A549 (cell line): Measurements from ENCODE around the gene XRRA1. TPM values are rescaled to one million over a fixed set of nuclear protein-coding genes. Genes with fewer than 3 reads are reported as not detected.

ENCODE experiments used
- ATAC-seq, 2 experiments: fragments of 200-7000 bp in 1 of 2; fragments of >200 bp in 1 of 2; cut with Nextera tagmentation in 1 of 2; cut with Tn5 transposase in 1 of 2; 3 replicates each; pipeline versions ENCODE4 v1.8.0 to v1.9.1; 2018 to 2020; ENCODE audit warnings: mild to moderate bottlenecking in 1 of 2, moderate library complexity in 1 of 2
- CTCF ChIA-PET: fragments of 300-600 bp; sonication (Branson Sonifier 250); formaldehyde crosslinking; extraction: SDS; loops from one replicate; lab custom pipeline; 2021; ENCODE audit warnings: antibody characterized with exemption, inconsistent platforms; lab: Yijun Ruan, JAX
- POLR2A ChIA-PET: fragments of 350-600 bp; formaldehyde crosslinking; extraction: SDS; loops from one replicate; lab custom pipeline; 2021; ENCODE audit warnings: antibody characterized with exemption, inconsistent platforms; lab: Yijun Ruan, JAX
- DNase-seq, 2 experiments: peaks; one replicate each; pipeline versions ENCODE4 v3.0.0 to v3.0.0-alpha.2; 2011 to 2016; ENCODE audit warnings: low read depth in 1 of 2, low spot score in 1 of 2
- FAIRE-seq: peaks from 2 replicates; lab custom pipeline; 2011; peaks lifted over from hg19 to GRCh38; lab: Jason Lieb, UNC
- H3K27ac ChIP-seq, 2 experiments: fragments of >200 bp; sonication (Bioruptor Twin); formaldehyde crosslinking; 3 replicates each; pipeline ENCODE4 v1.5.1; 2016 to 2017
- H3K4me1 ChIP-seq: fragments of >200 bp; sonication (Bioruptor Twin); formaldehyde crosslinking; 3 replicates; pipeline ENCODE4 v1.6.1; 2016
- H3K4me2 ChIP-seq: fragments of >200 bp; sonication (Bioruptor Twin); formaldehyde crosslinking; 3 replicates; pipeline ENCODE4 v1.6.1; 2016
- H3K4me3 ChIP-seq: fragments of >200 bp; sonication (Bioruptor Twin); formaldehyde crosslinking; 3 replicates; pipeline ENCODE4 v1.5.1; 2016
- H3K9me3 ChIP-seq: fragments of >200 bp; sonication (Bioruptor Twin); formaldehyde crosslinking; 3 replicates; pipeline ENCODE4 v1.6.1; 2016
- ATOH8 ChIP-seq: fragments of 250-450 bp; sonication (Bioruptor Pico); IDR thresholded peaks from 2 replicates; pipeline ENCODE4 v1.5.0; 2020; ENCODE audit warnings: low read depth, mild to moderate bottlenecking, moderate library complexity
- BCL3 ChIP-seq: fragments of >200 bp; sonication (Bioruptor Twin); formaldehyde crosslinking; IDR thresholded peaks from 3 replicates; pipeline ENCODE4 v1.6.1; 2016
- BHLHE40 ChIP-seq: IDR thresholded peaks from 2 replicates; pipeline ENCODE4 v1.6.1; 2012; ENCODE audit warnings: low read depth, low read length, inconsistent platforms
- CBX2 ChIP-seq: fragments of 200-600 bp; sonication (generic); IDR thresholded peaks from 2 replicates; pipeline ENCODE4 v1.6.1; 2016; ENCODE audit warnings: low read depth, mild to moderate bottlenecking, borderline replicate concordance
- CBX8 ChIP-seq: fragments of 200-600 bp; sonication (generic); IDR thresholded peaks from 2 replicates; pipeline ENCODE4 v1.6.1; 2016
- CHD4 ChIP-seq: fragments of 200-600 bp; sonication (generic); IDR thresholded peaks from 2 replicates; pipeline ENCODE4 v1.6.1; 2016; ENCODE audit warnings: antibody characterized with exemption, mild to moderate bottlenecking, borderline replicate concordance
- E2F6 ChIP-seq: IDR thresholded peaks from 2 replicates; pipeline ENCODE4 v1.6.1; 2012; ENCODE audit warnings: low read depth, borderline replicate concordance
- EP300 ChIP-seq, 2 experiments: fragments of >200 bp; sonication (Bioruptor Twin); formaldehyde crosslinking; IDR thresholded peaks; 2 replicates in 1 of 2; 3 replicates in 1 of 2; pipeline ENCODE4 v1.6.1; 2016 to 2017
- ESRRA ChIP-seq: fragments of 150-350 bp; IDR thresholded peaks from 2 replicates; pipeline ENCODE4 v1.6.1; 2014; ENCODE audit warnings: mild to moderate bottlenecking, low read length, borderline replicate concordance
- FOSL2 ChIP-seq, 2 experiments: fragments of 450-650 bp in 1 of 2; fragments of >200 bp in 1 of 2; sonication (Bioruptor Twin) in 1 of 2; formaldehyde crosslinking; IDR thresholded peaks; 2 replicates each; pipeline versions ENCODE4 v1.5.0 to v1.6.1; 2016 to 2020; ENCODE audit warnings: mild to moderate bottlenecking in 1 of 2, moderate library complexity in 1 of 2
- GATA3 ChIP-seq: IDR thresholded peaks from 2 replicates; pipeline ENCODE4 v1.6.1; 2012; ENCODE audit warnings: borderline replicate concordance
- HES2 ChIP-seq: fragments of >200 bp; sonication (Bioruptor Twin); formaldehyde crosslinking; IDR thresholded peaks from 2 replicates; pipeline ENCODE4 v1.6.1; 2016
- HEYL ChIP-seq: fragments of 250-450 bp; sonication (Bioruptor Pico); IDR thresholded peaks from 2 replicates; pipeline ENCODE4 v1.8.0; 2021; ENCODE audit warnings: mild to moderate bottlenecking, moderate library complexity
- HMGXB4 ChIP-seq: fragments of 250-450 bp; sonication (Bioruptor Pico); IDR thresholded peaks from 2 replicates; pipeline ENCODE4 v1.5.0; 2021; ENCODE audit warnings: mild to moderate bottlenecking, moderate library complexity, borderline replicate concordance
- HOXA7 ChIP-seq: fragments of 250-450 bp; sonication (Bioruptor Pico); IDR thresholded peaks from 2 replicates; pipeline ENCODE4 v1.5.0; 2020; ENCODE audit warnings: mild to moderate bottlenecking, moderate library complexity
- JUN ChIP-seq, 2 experiments: fragments of >200 bp; sonication (Bioruptor Twin); formaldehyde crosslinking; IDR thresholded peaks; 2 replicates in 1 of 2; 3 replicates in 1 of 2; pipeline ENCODE4 v1.6.1; 2016 to 2017
- JUNB ChIP-seq: fragments of >200 bp; sonication (Bioruptor Twin); formaldehyde crosslinking; IDR thresholded peaks from 2 replicates; pipeline ENCODE4 v1.6.1; 2016
- MYC ChIP-seq: IDR thresholded peaks from 2 replicates; pipeline ENCODE4 v1.6.1; 2012; ENCODE audit warnings: mild to moderate bottlenecking, inconsistent platforms, low read length, improper control_type of control experiment, borderline replicate concordance
- NPAS2 ChIP-seq: fragments of 250-450 bp; sonication (Bioruptor Pico); IDR thresholded peaks from 2 replicates; pipeline ENCODE4 v1.8.0; 2022; ENCODE audit warnings: mild to moderate bottlenecking, moderate library complexity, borderline replicate concordance
- PBX3 ChIP-seq: IDR thresholded peaks from 2 replicates; pipeline ENCODE4 v1.6.1; 2012
- PHF8 ChIP-seq: fragments of 200-600 bp; sonication (generic); IDR thresholded peaks from 2 replicates; pipeline ENCODE4 v1.6.1; 2016; ENCODE audit warnings: low read depth, mild to moderate bottlenecking, antibody characterized with exemption, moderate library complexity, borderline replicate concordance
- POLR2A ChIP-seq: IDR thresholded peaks from 2 replicates; pipeline ENCODE4 v1.6.1; 2012; ENCODE audit warnings: mild to moderate bottlenecking, low read length
- RAD21 ChIP-seq, 2 experiments: fragments of >200 bp in 1 of 2; sonication (Bioruptor Twin) in 1 of 2; formaldehyde crosslinking in 1 of 2; IDR thresholded peaks in 1 of 2; conservative IDR thresholded peaks in 1 of 2; 2 replicates in 1 of 2; 3 replicates in 1 of 2; pipeline ENCODE4 v1.6.1; 2012 to 2018; ENCODE audit warnings: inconsistent platforms in 1 of 2
- RARB ChIP-seq: fragments of 250-450 bp; sonication (Bioruptor Pico); IDR thresholded peaks from 2 replicates; pipeline ENCODE4 v1.8.0; 2021; ENCODE audit warnings: mild to moderate bottlenecking, moderate library complexity
- RCOR1 ChIP-seq: fragments of 150-350 bp; IDR thresholded peaks from 2 replicates; pipeline ENCODE4 v1.6.1; 2014; ENCODE audit warnings: antibody characterized with exemption, low read length, low read depth
- SMC3 ChIP-seq: fragments of >200 bp; sonication (Bioruptor Twin); formaldehyde crosslinking; IDR thresholded peaks from 3 replicates; pipeline ENCODE4 v1.6.1; 2018; ENCODE audit warnings: inconsistent platforms
- SREBF2 ChIP-seq: fragments of 450-650 bp; IDR thresholded peaks from 2 replicates; pipeline ENCODE4 v1.6.1; 2014; ENCODE audit warnings: mild to moderate bottlenecking, moderate library complexity
- TFCP2L1 ChIP-seq: fragments of 250-450 bp; sonication (Bioruptor Pico); IDR thresholded peaks from 2 replicates; pipeline ENCODE4 v1.5.0; 2021; ENCODE audit warnings: mild to moderate bottlenecking
- ZFP36 ChIP-seq: fragments of 450-650 bp; IDR thresholded peaks from 2 replicates; pipeline ENCODE4 v1.6.1; 2014; ENCODE audit warnings: borderline replicate concordance; ENCODE audit not compliant: partially characterized antibody
- WGBS: methylation state at CpG from one replicate; pipeline ENCODE4 v1.1.6; 2017; ENCODE audit errors: missing lambda C conversion rate; 5-methylcytosine and 5-hydroxymethylcytosine counted together
- polyA plus RNA-seq, 4 experiments: library from polyadenylated mRNA; depleted of rRNA in 3 of 4; stranded (reverse); fragments of >200 nt; fragmentation: RNase III in 1 of 4; extraction: RNeasy Plus Mini Kit Qiagen cat#74134 plus additional on column Dnase treatment in 1 of 4; gene quantifications; 2 replicates in 3 of 4; 3 replicates in 1 of 4; pipeline ENCODE4 v1.2.3, GENCODE V29; 2011 to 2017

Gene XRRA1
- polyA plus RNA-seq, 2 of the 4 experiments (the other 2 are of a cell fraction): 6.6 to 10.6 TPM

- no peaks in the 10 kb centered on the region for H3K9me3 ChIP-seq
- FAIRE-seq (no peak), ATAC-seq (no peak), DNase-seq (no peak)
- ChIA-PET CTCF (interaction anchor here (2.6 kb wide), 1 partner anchor 51 kb away, joined by 10 read pairs; no protein-coding TSS in a partner anchor), POLR2A (no interaction called here)
- no peak overlapping the region for H3K4me3 ChIP-seq
- WGBS: 87% methylated on average over 2 of the region's 2 CpGs
- no peak overlapping the region for H3K27ac ChIP-seq
- H3K4me2 ChIP-seq: no peak overlapping the region
- TF ChIP-seq HOXA7 (no peak), PBX3 (no peak), MYC (no peak), JUNB (no peak), CHD4 (no peak), TFCP2L1 (no peak), HMGXB4 (CRISPR knock-in tag) (no peak), CBX2 (no peak), ATOH8 (CRISPR knock-in tag) (no peak), ZFP36 (no peak), GATA3 (no peak), NPAS2 (CRISPR knock-in tag) (no peak), HES2 (no peak), RARB (CRISPR knock-in tag) (no peak), SMC3 (no peak), POLR2A (no peak)
- no peaks in the 10 kb centered on the region for H3K4me1 ChIP-seq
These were observed 31.7 kb upstream of the XRRA1 start for GRCh38 chr11:74980634-74981033.

GRCh38 chr11:74978041-74978440 is 29.1 kb upstream of the XRRA1 start:
- Histone ChIP-seq H3K27ac (no peak overlapping the region), H3K9me3 (no peaks in the 10 kb centered on the region), H3K4me3 (no peak overlapping the region), H3K4me2 (no peak overlapping the region), H3K4me1 (no peaks in the 10 kb centered on the region)
- ATAC-seq (no peak), DNase-seq (no peak), FAIRE-seq (no peak)
- WGBS: 97% methylated on average over 4 of the region's 4 CpGs
- no peak for TF ChIP-seq FOSL2 (IDR thresholded peaks at IDR 0.05)
- no peak for TF ChIP-seq FOSL2 (CRISPR knock-in tag; IDR thresholded peaks at IDR 0.05)
- TF ChIP-seq BCL3: no peak
- no peak for TF ChIP-seq HEYL
- TF ChIP-seq ESRRA: no peak
- TF ChIP-seq BHLHE40: no peak
- no peak for TF ChIP-seq PHF8
- no peak for TF ChIP-seq JUNB
- TF ChIP-seq RCOR1: no peak
- no peak for TF ChIP-seq RAD21 (conservative IDR thresholded peaks at IDR 0.05 in 1 of 2, IDR thresholded peaks at IDR 0.05 in 1 of 2)
- no peak for TF ChIP-seq JUN (IDR thresholded peaks at IDR 0.05)
- no peak for TF ChIP-seq E2F6
- no peak for TF ChIP-seq GATA3
- no peak for TF ChIP-seq CBX8
- TF ChIP-seq SREBF2: no peak
- TF ChIP-seq EP300 (IDR thresholded peaks at IDR 0.05): no peak
- POLR2A ChIA-PET: no interaction called here
- CTCF ChIA-PET: interaction anchor here (0.6 to 1.5 kb wide), 2 partner anchors 25 to 45 kb away, joined by 4 read pairs; no protein-coding TSS in a partner anchor
